Muscle layer of colon (tissue), 2 donors: ENCODE data around the gene MAS1L.

Experiments used
- H3K27ac ChIP-seq: one replicate; pipeline ENCODE4 v1.7.0; 2013; ENCODE audit warnings: low read depth, mild to moderate bottlenecking, low read length, moderate library complexity
- H3K27me3 ChIP-seq, 2 donors: one replicate each; pipeline ENCODE4 v1.7.0; 2013; ENCODE audit warnings: low read length in 2 of 2, mild to moderate bottlenecking in 2 of 2; ENCODE audit not compliant: insufficient read depth in 2 of 2, control insufficient read depth in 1 of 2
- H3K36me3 ChIP-seq: one replicate; pipeline ENCODE4 v1.7.0; 2013; ENCODE audit warnings: mild to moderate bottlenecking, low read length; ENCODE audit not compliant: insufficient read depth
- H3K4me1 ChIP-seq: one replicate; pipeline ENCODE4 v1.7.0; 2013; ENCODE audit warnings: mild to moderate bottlenecking, low read length; ENCODE audit not compliant: insufficient read depth
- H3K4me3 ChIP-seq, 2 donors: one replicate each; pipeline ENCODE4 v1.7.0; 2013; ENCODE audit warnings: low read length in 2 of 2, low read depth in 1 of 2, mild to moderate bottlenecking in 1 of 2, moderate library complexity in 1 of 2
- H3K9ac ChIP-seq: one replicate; pipeline ENCODE4 v1.7.0; 2013; ENCODE audit warnings: low read length
- H3K9me3 ChIP-seq: one replicate; pipeline ENCODE4 v1.7.0; 2013; ENCODE audit warnings: mild to moderate bottlenecking, low read length
- donor health status: abdominal sarcoma.
- donor health status: Adenocarcinoma of cecum.

MAS1L gene

GRCh38 chr6:29487660-29488059 is at the start of gene MAS1L:
Gene MAS1L, minus strand, starts transcription at chr6:29487956. Its CDS starts 54 bp downstream, at chr6:29487902.
- Histone ChIP-seq H3K9me3 (no peaks in the 10 kb centered on the region), H3K4me3 (no peak within 1 kb of the TSS), H3K27me3 (no peaks in the 10 kb centered on the region), H3K36me3 (no peaks in the 10 kb centered on the region), H3K27ac (no peak within 1 kb of the TSS), H3K9ac (no peak within 1 kb of the TSS), H3K4me1 (no peaks in the 10 kb centered on the region)

- H3K36me3 ChIP-seq = no peaks in the 10 kb centered on the region
- H3K9ac ChIP-seq = no peak overlapping the region
- no peaks in the 10 kb centered on the region for H3K4me1 ChIP-seq
- H3K9me3 ChIP-seq = no peaks in the 10 kb centered on the region
- H3K4me3 ChIP-seq = no peak overlapping the region
- H3K27ac ChIP-seq = no peak overlapping the region
- H3K27me3 ChIP-seq = no peaks in the 10 kb centered on the region
Measured at GRCh38 chr6:29532320-29532951, 44.7 kb upstream of the MAS1L start.

GRCh38 chr6:29531668-29532067 is 43.9 kb upstream of the MAS1L start:
- H3K9me3 ChIP-seq = no peaks in the 10 kb centered on the region
- H3K36me3 ChIP-seq = no peaks in the 10 kb centered on the region
- H3K27ac ChIP-seq = no peak overlapping the region
- no peaks in the 10 kb centered on the region for H3K4me1 ChIP-seq
- no peaks in the 10 kb centered on the region for H3K27me3 ChIP-seq
- H3K4me3 ChIP-seq = no peak overlapping the region
- H3K9ac ChIP-seq = no peak overlapping the region

- Histone ChIP-seq H3K9ac (no peak overlapping the region), H3K36me3 (no peaks in the 10 kb centered on the region), H3K9me3 (no peaks in the 10 kb centered on the region), H3K4me1 (no peaks in the 10 kb centered on the region), H3K27me3 (no peaks in the 10 kb centered on the region), H3K27ac (no peak overlapping the region), H3K4me3 (no peak overlapping the region)
Measured at GRCh38 chr6:29530671-29531310, 43.0 kb upstream of the MAS1L start.

GRCh38 chr6:29529956-29530355 is 42.2 kb upstream of the MAS1L start:
- Histone ChIP-seq H3K9me3 (no peaks in the 10 kb centered on the region), H3K36me3 (no peaks in the 10 kb centered on the region), H3K4me3 (no peak overlapping the region), H3K27me3 (no peaks in the 10 kb centered on the region), H3K27ac (no peak overlapping the region), H3K4me1 (no peaks in the 10 kb centered on the region), H3K9ac (no peak overlapping the region)

GRCh38 chr6:29528988-29529560 is 41.3 kb upstream of the MAS1L start:
- Histone ChIP-seq H3K9ac (no peak overlapping the region), H3K36me3 (no peaks in the 10 kb centered on the region), H3K27me3 (no peaks in the 10 kb centered on the region), H3K4me3 (no peak overlapping the region), H3K9me3 (no peaks in the 10 kb centered on the region), H3K27ac (no peak overlapping the region), H3K4me1 (no peaks in the 10 kb centered on the region)

GRCh38 chr6:29528300-29528931 is 40.7 kb upstream of the MAS1L start:
- Histone ChIP-seq H3K27ac (no peak overlapping the region), H3K4me3 (no peak overlapping the region), H3K27me3 (no peaks in the 10 kb centered on the region), H3K9me3 (no peaks in the 10 kb centered on the region), H3K36me3 (no peaks in the 10 kb centered on the region), H3K9ac (no peak overlapping the region), H3K4me1 (no peaks in the 10 kb centered on the region)

GRCh38 chr6:29527564-29527963 is 39.8 kb upstream of the MAS1L start:
- H3K27ac ChIP-seq = no peak overlapping the region

GRCh38 chr6:29527126-29527525 is 39.4 kb upstream of the MAS1L start:
- Histone ChIP-seq H3K9me3 (no peaks in the 10 kb centered on the region), H3K27ac (no peak overlapping the region), H3K9ac (no peak overlapping the region), H3K27me3 (no peaks in the 10 kb centered on the region), H3K4me3 (no peak overlapping the region), H3K4me1 (no peaks in the 10 kb centered on the region), H3K36me3 (no peaks in the 10 kb centered on the region)

More at GRCh38 chr6:29527564-29527963, 39.8 kb upstream of the MAS1L start:
- Histone ChIP-seq H3K4me3 (no peak overlapping the region), H3K36me3 (no peaks in the 10 kb centered on the region), H3K9me3 (no peaks in the 10 kb centered on the region), H3K27me3 (no peaks in the 10 kb centered on the region), H3K9ac (no peak overlapping the region), H3K4me1 (no peaks in the 10 kb centered on the region)

GRCh38 chr6:29525311-29525639 is 37.5 kb upstream of the MAS1L start:
- Histone ChIP-seq H3K27me3 (no peaks in the 10 kb centered on the region), H3K36me3 (no peaks in the 10 kb centered on the region), H3K4me3 (no peak overlapping the region), H3K9ac (no peak overlapping the region), H3K27ac (no peak overlapping the region), H3K9me3 (no peaks in the 10 kb centered on the region), H3K4me1 (no peaks in the 10 kb centered on the region)

GRCh38 chr6:29524444-29525310 is 36.9 kb upstream of the MAS1L start:
- Histone ChIP-seq H3K4me1 (no peaks in the 10 kb centered on the region), H3K27ac (no peak overlapping the region), H3K4me3 (no peak overlapping the region), H3K9ac (no peak overlapping the region), H3K9me3 (no peaks in the 10 kb centered on the region), H3K27me3 (no peaks in the 10 kb centered on the region), H3K36me3 (no peaks in the 10 kb centered on the region)
